ENCODE data around the gene TUBA1A. TPM values are rescaled to one million over a fixed set of nuclear protein-coding genes. Genes with fewer than 3 reads are reported as not detected.
"Not testable (repeated sequence)": the region's sequence is repeated elsewhere in the genome, so short reads cannot be mapped to it uniquely, and the experiment has no call there.

Gene TUBA1A
- polyA plus RNA-seq, 12 donors = 566 to 895 (median 723) TPM; not detected in 1

- no peak for DNase-seq
These were observed 23.7 kb upstream of the TUBA1A start for GRCh38 chr12:49212572-49212971.

- not testable (repeated sequence) for DNase-seq
These were observed 21.8 kb upstream of the TUBA1A start for GRCh38 chr12:49210703-49211102.

GRCh38 chr12:49208676-49209075 is 19.8 kb upstream of the TUBA1A start:
- no peak for DNase-seq

- no peak for DNase-seq
These were observed 19.3 kb upstream of the TUBA1A start for GRCh38 chr12:49208146-49208545.

GRCh38 chr12:49206389-49206788 is 17.5 kb upstream of the TUBA1A start:
- DNase-seq = no peak

GRCh38 chr12:49201595-49202295 is 12.9 kb upstream of the TUBA1A start:
- DNase-seq = peak; percentile 75

- peak; percentile 89 for DNase-seq
These were observed 12.2 kb upstream of the TUBA1A start for GRCh38 chr12:49200919-49201594.

- peak; percentile 50 for DNase-seq
These were observed 9.7 kb upstream of the TUBA1A start for GRCh38 chr12:49198431-49199155.

GRCh38 chr12:49197256-49197655 is 8.4 kb upstream of the TUBA1A start:
- DNase-seq = no peak

- DNase-seq = no peak
These were observed 6.9 kb upstream of the TUBA1A start for GRCh38 chr12:49195736-49196135.

GRCh38 chr12:49193746-49194145 is 4.9 kb upstream of the TUBA1A start:
- not testable (repeated sequence) for DNase-seq

- DNase-seq = not testable (repeated sequence)
These were observed 2.6 kb upstream of the TUBA1A start for GRCh38 chr12:49191498-49191897.

- no peak for DNase-seq
These were observed 2.1 kb upstream of the TUBA1A start for GRCh38 chr12:49190974-49191373.

GRCh38 chr12:49189731-49190716 is 1.1 kb upstream of the TUBA1A start:
- DNase-seq = no peak

GRCh38 chr12:49188201-49188915 is 522 bp downstream of the TUBA1A start:
- peak; percentile 86 for DNase-seq

GRCh38 chr12:49187184-49187583 is 1.7 kb downstream of the TUBA1A start:
- peak; percentile 83 for DNase-seq

- not testable (repeated sequence) for DNase-seq
These were observed 2.6 kb downstream of the TUBA1A start for GRCh38 chr12:49186307-49186706.

- not testable (repeated sequence) for DNase-seq
These were observed 4.2 kb downstream of the TUBA1A start for GRCh38 chr12:49184697-49185096.

GRCh38 chr12:49183214-49183950 is 5.5 kb downstream of the TUBA1A start:
- DNase-seq = not testable (repeated sequence)

- no peak for DNase-seq
These were observed 14.7 kb downstream of the TUBA1A start for GRCh38 chr12:49174218-49174617.
